Measurements from ENCODE around the gene SHB. TPM values are rescaled to one million over a fixed set of nuclear protein-coding genes. Genes with fewer than 3 reads are reported as not detected.
A peak's percentile ranks its signal among the peaks of the same experiment; 100 is the strongest.

Gene SHB
- total and polyA plus RNA-seq, 8 donors, result 16.1 to 26.8 (median 21.9) TPM

DNA sequence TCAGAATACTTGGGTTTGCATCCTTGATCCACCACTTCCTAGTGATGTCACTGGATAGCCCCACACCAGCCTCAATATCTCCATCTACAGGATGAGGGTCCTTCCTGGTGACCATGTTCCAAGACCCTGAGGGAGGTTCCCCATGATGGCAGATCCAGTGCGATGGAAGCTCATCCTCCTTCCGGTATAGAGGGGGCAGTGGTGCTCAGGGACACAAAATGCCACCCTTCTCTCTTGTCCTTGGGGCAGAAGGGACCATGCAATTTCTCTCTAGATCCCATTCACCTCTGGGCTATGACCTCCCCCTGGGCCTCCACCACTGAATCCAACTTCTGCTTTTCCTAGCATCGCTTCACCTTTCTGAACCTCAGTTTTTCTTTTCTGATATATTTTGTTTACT is 159.7 kb downstream of the SHB start:
- intact Hi-C loops (cut with DNase I), result no loop called here
- no peak for DNase-seq
- Histone ChIP-seq H3K36me3 (no peaks in the 10 kb centered on the region), H3K4me1 (peaks cover 6 to 53% of the 10 kb centered on the region in 2 donors), H3K9me3 (no peaks in the 10 kb centered on the region), H3K27ac (peak overlapping the region in 1 of 2 donors; percentile 86), H3K4me3 (no peak overlapping the region), H3K27me3 (no peaks in the 10 kb centered on the region)
- ATAC-seq, result no peak
- TF ChIP-seq, protein P1, sequence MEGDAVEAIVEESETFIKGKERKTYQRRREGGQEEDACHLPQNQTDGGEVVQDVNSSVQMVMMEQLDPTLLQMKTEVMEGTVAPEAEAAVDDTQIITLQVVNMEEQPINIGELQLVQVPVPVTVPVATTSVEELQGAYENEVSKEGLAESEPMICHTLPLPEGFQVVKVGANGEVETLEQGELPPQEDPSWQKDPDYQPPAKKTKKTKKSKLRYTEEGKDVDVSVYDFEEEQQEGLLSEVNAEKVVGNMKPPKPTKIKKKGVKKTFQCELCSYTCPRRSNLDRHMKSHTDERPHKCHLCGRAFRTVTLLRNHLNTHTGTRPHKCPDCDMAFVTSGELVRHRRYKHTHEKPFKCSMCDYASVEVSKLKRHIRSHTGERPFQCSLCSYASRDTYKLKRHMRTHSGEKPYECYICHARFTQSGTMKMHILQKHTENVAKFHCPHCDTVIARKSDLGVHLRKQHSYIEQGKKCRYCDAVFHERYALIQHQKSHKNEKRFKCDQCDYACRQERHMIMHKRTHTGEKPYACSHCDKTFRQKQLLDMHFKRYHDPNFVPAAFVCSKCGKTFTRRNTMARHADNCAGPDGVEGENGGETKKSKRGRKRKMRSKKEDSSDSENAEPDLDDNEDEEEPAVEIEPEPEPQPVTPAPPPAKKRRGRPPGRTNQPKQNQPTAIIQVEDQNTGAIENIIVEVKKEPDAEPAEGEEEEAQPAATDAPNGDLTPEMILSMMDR (IDR thresholded peaks at IDR 0.05), result no peak

GRCh38 chr9:37908698-37909186 is 160.3 kb downstream of the SHB start:
- Histone ChIP-seq H3K36me3 (no peaks in the 10 kb centered on the region), H3K4me1 (peaks cover 6 to 54% of the 10 kb centered on the region in 2 donors), H3K27ac (peak overlapping the region; percentile 15 to 86), H3K4me3 (no peak overlapping the region), H3K9me3 (no peaks in the 10 kb centered on the region), H3K27me3 (no peaks in the 10 kb centered on the region)
- peak; percentile 39 for ATAC-seq
- TF ChIP-seq, protein P1 (IDR thresholded peaks at IDR 0.05), result no peak
- intact Hi-C loops (cut with DNase I), result no loop called here
- DNase-seq, result no peak

- Histone ChIP-seq H3K27ac (peak overlapping the region; percentile 15 to 86), H3K27me3 (no peaks in the 10 kb centered on the region), H3K9me3 (no peaks in the 10 kb centered on the region), H3K4me3 (no peak overlapping the region), H3K36me3 (no peaks in the 10 kb centered on the region), H3K4me1 (peaks cover 6 to 52% of the 10 kb centered on the region in 2 donors)
- DNase-seq (no peak), ATAC-seq (peak; percentile 2)
- TF ChIP-seq, protein P1 (IDR thresholded peaks at IDR 0.05), result no peak
- intact Hi-C loops (cut with DNase I), result no loop called here
Observed at GRCh38 chr9:37908283-37908682, 160.7 kb downstream of the SHB start.

DNA sequence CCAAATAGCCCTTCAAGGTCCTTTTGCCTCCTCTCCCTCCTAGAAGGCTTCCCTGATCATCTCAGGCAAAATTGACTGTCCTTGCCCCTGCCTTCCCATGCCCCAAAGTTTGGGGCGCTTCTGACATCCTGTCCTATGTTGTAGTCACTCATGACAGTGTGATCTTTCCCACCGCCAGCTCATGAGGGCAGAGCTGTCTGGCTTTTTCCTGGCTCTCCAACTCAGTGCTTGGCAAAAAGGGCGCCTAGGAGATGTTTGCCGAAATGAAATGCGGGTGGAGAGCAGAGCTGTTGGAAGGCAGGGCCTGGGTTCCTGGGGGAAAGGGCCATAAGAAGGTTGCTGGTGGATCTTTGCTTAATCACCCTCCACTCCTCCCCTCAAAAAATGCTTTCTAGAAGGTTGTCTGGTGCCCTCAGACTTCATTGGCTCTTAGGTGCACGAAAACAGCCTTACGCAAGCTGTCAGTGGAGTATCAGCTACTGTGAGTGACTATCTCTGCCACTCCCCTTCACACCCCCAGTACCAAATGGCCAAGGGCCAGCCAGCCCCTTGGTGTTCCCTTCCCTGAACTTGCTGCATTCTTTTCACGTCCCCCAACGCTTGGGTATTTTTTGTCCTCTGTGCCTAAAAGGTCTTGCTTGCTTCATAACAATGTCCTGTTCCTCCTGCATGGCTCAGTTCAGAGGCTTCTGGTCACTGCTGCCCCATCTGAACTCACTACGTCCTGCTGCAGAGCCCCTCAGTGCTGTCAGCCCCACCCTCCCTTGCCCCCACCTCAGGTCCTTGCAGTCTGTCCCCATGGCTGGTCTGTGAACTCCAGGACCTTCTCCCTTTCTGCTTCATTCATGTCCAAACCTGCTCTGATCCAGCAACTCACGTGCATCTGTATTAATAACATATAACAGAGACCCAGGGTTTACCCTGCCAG is 162.5 kb downstream of the SHB start:
- intact Hi-C loops (cut with DNase I), result no loop called here
- DNase-seq (no peak), ATAC-seq (no peak)
- Histone ChIP-seq H3K4me1 (peaks cover 15 to 60% of the 10 kb centered on the region in 2 donors), H3K9me3 (no peaks in the 10 kb centered on the region), H3K4me3 (no peak overlapping the region), H3K27ac (no peak overlapping the region), H3K36me3 (no peaks in the 10 kb centered on the region), H3K27me3 (no peaks in the 10 kb centered on the region)
- TF ChIP-seq, protein P1 (IDR thresholded peaks at IDR 0.05), result no peak

DNA sequence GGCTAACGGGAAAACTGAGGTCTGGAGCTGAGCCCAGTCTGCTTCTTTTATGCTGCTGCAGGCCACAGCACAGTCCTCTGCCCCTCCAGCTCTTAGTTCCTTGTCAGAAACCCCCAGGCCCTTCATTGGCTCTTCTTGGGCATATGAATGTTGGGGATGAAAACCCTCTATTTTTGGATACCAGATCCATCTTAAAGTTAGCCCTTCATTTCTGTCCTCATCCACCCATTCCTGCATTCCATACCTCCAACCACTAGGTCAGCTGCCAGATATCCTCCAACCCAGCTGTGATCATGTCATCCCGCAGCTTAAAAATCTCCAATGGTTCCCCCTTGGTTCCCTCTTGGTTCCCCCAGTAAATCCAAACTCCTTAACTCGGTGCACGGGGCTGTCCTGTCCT is 163.3 kb downstream of the SHB start:
- TF ChIP-seq, protein P1 (IDR thresholded peaks at IDR 0.05), result no peak
- H3K4me3 ChIP-seq, result no peak overlapping the region
- no peak overlapping the region for H3K27ac ChIP-seq
- H3K4me1 ChIP-seq, result peaks cover 15 to 64% of the 10 kb centered on the region in 2 donors
- no peaks in the 10 kb centered on the region for H3K27me3 ChIP-seq
- ATAC-seq (no peak), DNase-seq (no peak)
- intact Hi-C loops (cut with DNase I), result no loop called here
- H3K9me3 ChIP-seq, result no peaks in the 10 kb centered on the region
- no peaks in the 10 kb centered on the region for H3K36me3 ChIP-seq

All from left lung (tissue), 10 donors.